Measurements from ENCODE around the gene CEP295NL. TPM values are rescaled to one million over a fixed set of nuclear protein-coding genes. Genes with fewer than 3 reads are reported as not detected.

Gene CEP295NL
- total and polyA plus RNA-seq, 11 donors: 0.23 to 3.3 (median 0.52) TPM

DNA sequence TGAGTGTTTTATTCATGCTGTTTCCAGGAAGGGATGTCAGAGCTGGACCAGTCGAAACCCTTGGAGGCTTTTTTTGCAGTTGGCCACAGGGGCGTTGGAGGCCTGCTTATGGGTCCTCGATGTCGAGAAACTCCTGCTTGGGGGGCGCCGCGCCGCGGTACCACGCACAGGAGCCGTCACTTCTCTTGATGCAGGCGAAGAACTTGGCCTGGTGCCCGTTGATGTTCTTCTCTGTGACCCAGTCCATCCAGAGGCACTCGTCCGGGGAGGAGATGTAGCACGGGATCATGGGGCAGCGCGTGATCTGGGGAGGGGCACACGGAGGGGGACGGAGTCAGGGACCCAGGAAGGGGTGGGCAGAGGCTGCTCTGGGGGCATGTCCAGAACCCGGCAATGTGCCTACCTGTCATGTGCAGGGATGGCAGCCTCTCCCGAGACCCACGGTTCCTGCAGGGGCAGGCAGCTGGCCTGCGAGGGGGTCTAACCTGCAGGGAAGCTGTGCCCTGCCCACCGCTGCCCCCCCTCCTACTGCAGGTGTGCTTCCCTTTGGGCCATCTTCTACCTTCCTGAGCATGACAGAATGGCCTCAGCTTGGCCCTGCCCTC is 47.3 kb downstream of the CEP295NL start:
- intact Hi-C loops (cut with DNase I): no loop called here
- H3K36me3 ChIP-seq: peaks cover 0 to 71% (median 56%) of the 10 kb centered on the region in 9 donors

GRCh38 chr17:78854508-78854907 is 48.5 kb downstream of the CEP295NL start:
- Histone ChIP-seq H3K4me3 (no peak overlapping the region), H3K36me3 (peaks cover 0 to 63% (median 52%) of the 10 kb centered on the region in 9 donors), H3K27me3 (no peaks in the 10 kb centered on the region), H3K9me3 (no peaks in the 10 kb centered on the region), H3K27ac (no peak overlapping the region), H3K4me1 (no peaks in the 10 kb centered on the region)
- intact Hi-C loops (cut with DNase I): no loop called here
- TF ChIP-seq POLR2A (IDR thresholded peaks at IDR 0.05): no peak
- TF ChIP-seq CTCF (IDR thresholded peaks at IDR 0.05): no peak
- DNase-seq: peak in 1 of 5 donors; percentile 11
- WGBS, 4 donors: 81 to 88% (median 83%) methylated on average over 6 to 9 of the region's 9 CpGs
- ATAC-seq: no peak

More for the DNA sequence above, 47.3 kb downstream of the CEP295NL start:
- 92 to 93% (median 93%) methylated on average over 17 to 25 of the region's 25 CpGs for WGBS, 4 donors
- Histone ChIP-seq H3K27ac (no peak overlapping the region), H3K9me3 (no peaks in the 10 kb centered on the region), H3K4me1 (no peaks in the 10 kb centered on the region), H3K4me3 (no peak overlapping the region), H3K27me3 (no peaks in the 10 kb centered on the region)
- ATAC-seq: no peak
- TF ChIP-seq CTCF (IDR thresholded peaks at IDR 0.05): no peak
- TF ChIP-seq POLR2A (IDR thresholded peaks at IDR 0.05): no peak
- DNase-seq: peak in 1 of 5 donors; percentile 58

DNA sequence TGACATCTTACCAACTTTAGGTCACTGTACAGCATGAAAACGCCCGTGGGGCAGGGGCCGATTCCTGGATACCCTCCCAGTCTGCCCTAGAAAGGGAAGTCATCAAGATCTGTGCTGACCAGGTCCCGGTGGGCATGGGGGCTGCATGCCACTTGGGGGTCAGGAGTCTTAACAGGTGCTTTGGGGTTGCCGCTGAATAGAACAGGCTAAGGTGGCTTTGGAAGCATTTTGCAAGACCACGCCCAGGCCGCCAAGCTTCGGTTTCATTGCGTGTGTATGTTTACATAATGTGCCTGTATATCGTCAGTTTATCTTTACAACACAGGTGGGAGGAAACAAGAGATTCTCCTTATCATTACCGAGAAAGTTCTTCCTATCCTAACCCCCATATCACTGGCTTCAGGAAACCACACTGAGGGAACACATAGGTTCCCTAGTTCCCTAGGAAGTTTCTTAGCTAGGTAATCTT is 49.0 kb downstream of the CEP295NL start:
- H3K27me3 ChIP-seq: no peaks in the 10 kb centered on the region
- H3K36me3 ChIP-seq: peaks cover 0 to 60% (median 51%) of the 10 kb centered on the region in 9 donors
- H3K4me1 ChIP-seq: no peaks in the 10 kb centered on the region
- peak in 1 of 5 donors; percentile 33 for DNase-seq
- no peak for ATAC-seq
- intact Hi-C loops (cut with DNase I): no loop called here
- WGBS, 4 donors: 79 to 89% (median 82%) methylated on average over 11 of the region's 11 CpGs
- H3K9me3 ChIP-seq: no peaks in the 10 kb centered on the region
- no peak overlapping the region for H3K4me3 ChIP-seq
- H3K27ac ChIP-seq: no peak overlapping the region
- TF ChIP-seq CTCF (IDR thresholded peaks at IDR 0.05) (no peak), POLR2A (IDR thresholded peaks at IDR 0.05) (no peak)

DNA sequence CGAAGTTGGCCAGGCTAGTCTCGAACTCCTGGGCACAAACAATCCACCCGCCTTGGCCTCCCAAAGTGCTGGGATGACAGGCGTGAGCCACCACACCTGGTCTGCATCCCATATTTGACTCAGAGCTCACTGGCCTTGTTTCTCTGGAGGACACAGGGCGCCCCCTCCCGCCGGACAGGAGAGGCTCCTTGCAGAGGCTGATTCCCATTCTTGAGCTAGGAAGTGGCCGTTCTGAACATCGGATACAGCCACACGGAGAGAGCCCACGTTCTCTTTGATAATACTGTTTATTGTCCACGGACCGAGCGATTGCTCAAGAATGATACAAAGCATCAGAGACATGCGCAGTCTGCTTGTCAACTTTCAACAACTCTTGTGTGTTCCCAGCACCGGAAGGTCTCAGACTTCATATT is 50.3 kb downstream of the CEP295NL start:
- Histone ChIP-seq H3K27me3 (no peaks in the 10 kb centered on the region), H3K9me3 (no peaks in the 10 kb centered on the region), H3K36me3 (peaks cover 0 to 50% (median 41%) of the 10 kb centered on the region in 9 donors), H3K4me3 (no peak overlapping the region), H3K27ac (no peak overlapping the region), H3K4me1 (no peaks in the 10 kb centered on the region)
- no peak for TF ChIP-seq CTCF (IDR thresholded peaks at IDR 0.05)
- TF ChIP-seq POLR2A (IDR thresholded peaks at IDR 0.05): no peak
- ATAC-seq (peak in 1 of 4 donors; percentile 32), DNase-seq (peak in 1 of 5 donors; percentile 45)
- WGBS, 4 donors: 81 to 82% (median 81%) methylated on average over 15 to 16 of the region's 16 CpGs
- intact Hi-C loops (cut with DNase I): no loop called here
